Limb (tissue), 2 donors: ENCODE measurements around the gene CCDC187.

Source experiments
- DNase-seq, 2 donors: peaks; one replicate each; pipeline ENCODE4 v3.0.0-alpha.2; 2016; ENCODE audit errors: extremely low spot score in 2 of 2

Gene CCDC187

GRCh38 chr9:136253246-136254130, 50.4 kb downstream of the CCDC187 start:
- no peak for DNase-seq

DNA sequence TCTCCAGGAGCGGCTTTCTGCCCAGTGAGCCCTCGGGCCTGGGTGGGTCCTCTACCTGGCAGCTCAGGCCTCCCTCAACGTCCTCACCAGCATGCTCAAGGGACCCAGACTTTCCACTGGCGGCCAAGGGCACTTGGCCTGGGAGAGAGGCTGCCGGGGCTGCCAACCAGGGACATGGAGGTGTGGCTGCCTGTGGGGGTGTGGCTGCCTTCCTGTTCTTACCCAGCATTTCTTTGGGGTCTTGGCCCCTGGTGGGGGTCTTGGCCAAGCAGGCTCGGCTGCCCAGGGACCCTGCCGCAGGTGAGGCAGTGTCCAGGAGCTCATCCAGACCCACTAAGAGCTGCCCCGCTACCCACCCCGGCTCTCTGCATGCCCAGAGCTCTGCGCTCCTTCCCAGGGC, 51.0 kb downstream of the CCDC187 start:
- DNase-seq = no peak

- no peak for DNase-seq
These were observed 51.6 kb downstream of the CCDC187 start for GRCh38 chr9:136252281-136252680.

DNA sequence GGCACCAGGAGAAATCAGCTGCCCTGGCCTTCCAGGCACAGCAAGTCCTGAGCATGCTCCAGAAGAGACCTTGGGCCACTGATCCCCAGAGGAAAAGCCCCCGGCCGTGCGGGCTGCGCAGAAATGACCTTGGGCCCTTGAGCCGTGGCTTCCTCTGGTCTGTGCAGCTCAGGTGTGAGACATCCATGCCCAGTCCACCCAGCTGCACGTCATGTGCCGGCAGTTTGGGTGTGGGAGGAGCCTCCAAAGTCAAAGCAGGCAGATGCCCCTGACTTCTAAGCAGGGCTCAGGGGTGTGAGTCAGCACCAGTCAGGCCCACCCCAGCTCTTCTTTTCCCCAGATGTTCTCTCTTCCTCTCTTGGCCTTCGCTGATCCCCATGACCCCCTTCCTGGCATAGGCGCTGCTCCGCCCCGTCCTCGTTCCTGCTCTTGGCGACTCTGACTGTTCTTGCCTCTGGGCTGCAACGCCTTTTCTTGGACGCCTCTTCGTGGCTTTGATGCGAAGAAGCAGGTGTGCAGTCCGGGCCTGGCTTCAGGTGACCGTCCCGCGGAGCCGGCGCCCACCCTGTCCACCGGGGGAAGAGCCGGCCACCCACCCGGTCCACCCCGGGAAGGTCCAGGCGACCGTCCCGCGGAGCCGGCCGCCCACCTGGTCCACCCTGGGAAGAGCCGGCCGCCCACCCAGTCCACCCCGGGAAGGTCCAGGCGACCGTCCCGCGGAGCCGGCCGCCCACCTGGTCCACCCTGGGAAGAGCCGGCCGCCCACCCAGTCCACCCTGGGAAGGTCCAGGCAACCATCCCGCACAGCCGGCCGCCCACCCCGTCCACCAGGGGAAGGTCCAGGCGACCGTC, 52.4 kb downstream of the CCDC187 start:
- DNase-seq = no peak

DNA sequence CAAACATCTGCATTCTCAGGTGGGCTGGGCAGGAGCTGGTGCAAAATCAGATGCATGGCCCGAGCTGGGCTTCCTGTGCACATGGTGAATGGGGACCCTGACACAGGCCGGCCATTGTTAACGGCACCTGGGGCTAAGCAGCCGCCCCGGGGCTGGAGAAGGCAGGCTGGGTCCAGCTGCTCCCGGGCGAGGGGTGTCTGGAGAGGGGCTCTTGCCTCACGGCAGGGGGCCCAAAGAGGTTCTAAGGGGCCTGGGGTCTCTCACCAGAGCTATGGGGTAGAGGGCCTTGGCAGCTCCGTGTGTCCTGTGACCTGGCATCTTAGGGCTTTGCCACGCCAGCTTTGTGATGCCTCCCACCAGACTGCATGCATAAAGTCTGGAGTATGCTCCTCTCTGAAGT, 53.2 kb downstream of the CCDC187 start:
- DNase-seq = no peak

DNA sequence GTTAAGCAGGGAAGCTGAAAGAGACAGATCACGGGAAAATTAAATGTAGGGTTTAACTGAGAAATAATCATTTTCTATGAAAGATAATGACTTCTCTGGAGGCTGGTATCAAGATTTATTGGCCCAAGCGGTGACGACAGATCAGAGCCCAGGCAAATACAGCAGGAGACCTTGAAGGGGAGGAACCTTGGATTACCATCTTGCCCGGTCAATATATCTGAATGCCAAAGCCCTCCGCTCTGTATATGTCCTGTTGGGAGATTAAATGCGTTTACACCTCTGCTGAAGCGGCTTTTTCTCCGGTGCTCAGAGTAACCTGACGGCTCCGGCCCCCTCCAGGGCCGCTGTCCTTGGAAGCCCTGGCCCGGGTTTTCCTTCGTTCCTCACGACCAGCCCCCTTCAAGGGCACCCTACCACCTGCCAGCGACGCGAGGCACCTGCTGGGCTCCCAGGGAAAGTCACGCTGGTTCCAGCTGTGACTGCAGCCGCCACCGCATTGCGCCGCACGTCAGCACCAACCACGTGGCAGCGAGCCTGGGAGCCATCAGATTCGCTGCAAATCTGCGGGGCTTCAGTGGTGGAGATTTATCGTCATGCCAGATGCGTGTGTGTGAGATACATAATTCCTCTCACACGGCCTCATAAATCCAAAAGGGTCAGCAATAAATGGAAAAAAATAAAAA, 53.9 kb downstream of the CCDC187 start:
- DNase-seq = peak; percentile 10 to 70

- no peak for DNase-seq
These were observed 54.7 kb downstream of the CCDC187 start for GRCh38 chr9:136248951-136249876.

GRCh38 chr9:136247947-136248637, 55.8 kb downstream of the CCDC187 start:
- DNase-seq = no peak

- no peak for DNase-seq
These were observed 56.4 kb downstream of the CCDC187 start for GRCh38 chr9:136247551-136247916.

DNA sequence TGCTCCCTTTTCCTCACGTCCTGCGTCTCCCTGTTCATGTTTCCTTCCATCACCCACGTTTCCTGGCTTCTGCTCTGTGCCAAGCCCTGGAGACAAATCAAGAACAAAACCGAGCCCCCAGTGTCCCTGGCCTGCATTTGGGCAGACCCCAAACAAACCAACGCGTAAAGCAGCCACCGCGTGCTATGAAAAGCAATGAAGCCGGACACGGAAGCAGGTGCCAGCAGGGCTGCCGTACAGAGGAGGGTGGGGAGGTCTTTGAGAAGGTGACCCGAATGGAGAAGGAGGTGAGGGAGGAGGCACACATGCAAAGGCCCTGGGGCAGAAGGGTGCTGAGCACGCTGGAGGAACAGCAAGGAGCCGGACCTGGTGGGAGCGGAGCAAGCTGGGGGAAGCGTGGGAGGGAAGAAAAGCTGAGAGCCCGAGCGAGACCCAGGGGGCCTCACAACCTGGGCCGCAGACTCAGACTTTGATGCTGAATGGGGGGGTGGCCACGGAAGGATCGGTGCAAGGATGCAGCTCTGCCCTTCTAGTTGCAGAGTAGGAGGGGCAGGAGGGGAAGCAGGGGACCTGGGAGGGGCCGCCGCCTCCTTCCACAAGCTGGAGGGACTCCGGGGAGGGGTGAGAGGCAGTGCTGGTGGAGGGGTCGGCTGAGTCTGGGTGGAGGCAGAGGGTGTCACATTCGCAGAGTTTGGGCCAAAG, 56.9 kb downstream of the CCDC187 start:
- DNase-seq = no peak

DNA sequence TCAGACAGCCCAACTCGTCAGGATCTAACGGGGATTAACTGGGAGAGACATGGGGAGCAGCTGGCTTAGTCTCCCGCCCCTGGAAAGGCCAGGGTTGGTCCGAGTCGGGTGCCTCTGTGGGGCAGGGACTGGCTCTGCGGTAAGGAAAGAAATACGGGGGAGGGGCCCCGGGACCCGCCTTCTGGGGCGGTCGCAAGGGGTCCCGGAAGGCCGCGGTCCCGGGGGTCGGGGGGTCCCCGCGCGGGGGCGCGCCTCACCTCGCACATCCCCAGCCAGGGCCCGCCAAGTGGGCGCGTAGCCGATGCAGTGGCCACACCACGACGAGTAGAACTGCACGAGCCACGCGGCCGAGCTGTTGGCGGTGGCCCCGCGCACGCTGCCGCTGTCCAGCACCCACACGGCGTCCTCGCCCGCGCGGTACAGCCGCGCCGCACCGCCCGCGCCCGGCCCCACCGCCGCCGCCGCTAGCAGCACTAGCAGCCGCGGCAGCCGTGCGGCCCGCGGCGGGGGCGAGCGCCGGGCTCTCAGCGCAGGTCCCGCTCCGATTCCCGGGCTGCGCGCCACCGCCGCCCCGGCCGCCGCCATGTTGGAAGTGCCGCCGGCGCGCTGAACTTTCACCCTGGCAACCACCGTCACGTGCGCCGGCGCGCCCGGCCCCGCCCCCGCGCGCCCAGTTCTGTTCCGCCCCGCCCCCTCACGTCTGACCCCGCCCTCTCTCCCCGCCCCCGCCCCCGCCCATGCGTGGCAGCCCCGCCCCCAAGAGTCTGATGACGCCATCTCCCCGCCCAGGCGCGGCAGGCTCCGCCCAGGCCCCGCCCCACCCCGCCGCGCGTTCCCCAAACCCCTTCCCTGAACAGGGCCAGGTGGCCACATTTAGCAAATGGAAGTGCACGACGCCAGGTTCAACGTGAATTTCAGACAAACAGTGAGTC, 58.4 kb downstream of the CCDC187 start, which contains the start of gene QSOX2:
Gene QSOX2 (minus strand): TSS at position 594 of the 932 bp plus-strand sequence. CDS start 9 bp downstream, at position 585.
- DNase-seq = peak; percentile 83 to 94

DNA sequence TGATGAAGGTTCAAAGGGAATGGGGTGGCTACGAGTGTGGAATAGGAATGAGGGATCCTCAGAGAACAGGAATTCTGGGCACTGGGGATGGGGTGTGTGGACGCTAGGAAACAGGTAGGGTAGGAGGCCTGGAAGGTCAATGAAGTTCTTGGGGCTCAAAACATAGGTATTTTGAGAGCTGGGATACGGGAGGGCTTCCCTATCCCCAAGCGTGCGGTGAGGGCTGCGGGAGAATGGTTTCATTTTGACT, 59.0 kb downstream of the CCDC187 start:
- DNase-seq = no peak

DNA sequence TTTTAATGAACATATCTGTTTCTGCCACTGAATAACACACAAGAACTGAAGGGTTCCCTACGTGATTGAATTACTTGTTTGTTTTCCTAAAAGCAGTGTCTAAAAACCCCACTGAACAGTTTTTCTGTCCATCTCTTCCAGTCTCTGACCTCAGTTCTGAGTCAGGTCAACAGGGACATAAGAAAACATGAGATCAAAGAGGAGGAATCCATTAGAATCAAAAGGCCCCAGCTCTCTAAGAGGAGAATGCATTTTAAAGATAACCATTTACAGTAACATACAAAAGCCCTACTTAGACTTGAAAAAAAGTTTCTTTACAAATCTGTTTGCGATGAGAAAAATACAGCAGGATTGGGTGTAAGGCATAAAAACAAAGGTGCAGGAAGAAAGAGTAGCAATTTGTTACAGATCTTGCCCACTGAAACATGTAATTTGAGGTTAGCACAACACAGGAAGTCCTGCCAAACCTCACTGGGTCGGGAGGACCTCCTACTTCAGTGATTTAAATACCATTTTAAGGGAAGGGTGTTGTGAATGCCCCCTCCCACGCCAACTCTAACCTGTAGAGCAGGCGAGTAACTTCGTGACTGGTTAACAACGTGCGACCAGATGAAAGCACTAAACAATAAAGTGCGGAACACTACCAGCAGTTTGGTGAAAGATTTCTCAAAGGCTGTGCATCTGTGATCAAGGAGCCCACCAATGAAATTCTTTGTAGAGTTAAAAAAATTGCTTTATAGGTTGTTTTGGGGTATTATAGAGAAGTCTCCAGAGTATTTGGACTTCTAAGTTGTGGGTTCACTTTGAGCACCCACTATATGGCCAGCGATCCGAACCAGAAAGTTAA, 59.5 kb downstream of the CCDC187 start:
- no peak for DNase-seq

DNA sequence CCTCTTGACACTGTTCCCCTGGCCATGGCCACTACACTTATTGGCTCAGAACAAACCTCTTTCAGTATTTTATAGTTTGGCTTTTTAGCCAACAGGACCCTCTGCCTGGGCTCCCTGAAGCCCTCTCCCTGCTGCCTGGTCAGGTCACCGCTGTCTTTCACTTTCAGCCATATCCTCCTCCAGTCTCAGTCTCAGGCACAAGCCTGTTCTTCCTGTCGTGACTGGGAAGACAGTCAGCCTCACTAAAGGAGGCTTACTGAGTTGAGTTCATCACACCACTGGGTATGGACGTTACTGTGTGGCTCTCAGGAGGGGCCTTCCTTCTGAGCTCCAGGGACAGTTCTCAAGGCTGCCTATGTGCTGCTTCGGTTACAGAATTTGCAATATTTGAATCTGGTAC, 60.3 kb downstream of the CCDC187 start:
- DNase-seq = no peak

GRCh38 chr9:136242918-136243525, 60.9 kb downstream of the CCDC187 start:
- no peak for DNase-seq

DNA sequence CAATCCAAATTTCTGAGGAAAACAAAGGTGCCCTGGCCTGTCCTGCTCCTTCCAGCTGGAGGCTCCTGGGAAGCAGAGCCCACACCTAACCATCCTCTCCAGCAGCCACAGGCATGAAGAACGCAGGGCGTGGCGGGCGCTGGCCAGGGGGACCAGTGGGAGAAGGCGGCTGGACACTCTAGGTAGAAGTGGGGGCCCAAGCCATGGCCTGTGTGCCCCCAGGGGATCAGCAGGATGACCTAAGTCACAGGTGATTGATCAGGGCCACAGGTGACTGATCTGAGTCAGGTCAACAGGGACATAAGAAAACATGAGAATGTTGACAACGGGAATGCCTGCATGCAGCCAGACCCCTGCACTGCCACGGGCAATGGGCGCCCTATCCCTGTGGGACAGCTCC, 61.6 kb downstream of the CCDC187 start:
- DNase-seq = no peak

DNA sequence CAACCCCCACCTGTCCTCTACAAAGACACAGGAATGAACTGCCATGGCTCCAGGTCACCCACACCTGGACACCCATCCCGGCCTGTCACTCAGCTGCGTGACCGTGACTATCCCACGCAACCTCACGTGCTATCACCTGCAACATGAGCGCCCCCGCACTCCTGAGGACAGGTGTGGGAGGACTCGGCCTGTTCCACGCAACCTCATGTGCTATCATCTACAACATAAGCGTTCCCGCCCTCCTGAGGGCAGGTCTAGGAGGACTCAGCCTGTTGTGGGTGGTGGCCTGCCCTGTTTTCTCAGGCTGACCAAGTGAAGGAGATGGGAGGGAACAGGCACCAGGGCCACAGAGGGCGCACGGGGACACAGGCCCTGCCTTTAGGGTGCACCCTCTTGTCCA, 62.4 kb downstream of the CCDC187 start:
- no peak for DNase-seq
